Right lobe of liver (tissue), 6 donors: ENCODE data around the gene CRB3. TPM values are rescaled to one million over a fixed set of nuclear protein-coding genes. Genes with fewer than 3 reads are reported as not detected.
A peak's percentile ranks its signal among the peaks of the same experiment; 100 is the strongest.
"Not testable (repeated sequence)": the region's sequence is repeated elsewhere in the genome, so short reads cannot be mapped to it uniquely, and the experiment has no call there.

ENCODE experiments used
- ATAC-seq, 4 donors: fragments of 200-7000 bp; cut with Tn5 transposase; one replicate each; pipeline ENCODE4 v1.9.1; 2020; ENCODE audit warnings: mild to moderate bottlenecking in 4 of 4, moderate library complexity in 4 of 4
- DNase-seq, 3 donors: peaks; one replicate each; pipeline ENCODE4 v3.0.0-alpha.2; 2020
- H3K27ac ChIP-seq, 3 donors: fragments of 200-600 bp; one replicate each; pipeline ENCODE4 v1.8.0; 2022
- H3K27me3 ChIP-seq, 2 donors: fragments of 200-600 bp; one replicate each; pipeline ENCODE4 v1.8.0; 2022
- H3K36me3 ChIP-seq, 4 donors: fragments of 200-600 bp; sonication (generic) in 1 of 4; one replicate each; pipeline versions ENCODE4 v1.5.1 to v1.8.0; 2017 to 2022; ENCODE audit warnings: control low read depth in 1 of 4
- H3K4me1 ChIP-seq, 4 donors: fragments of 200-600 bp; sonication (generic) in 1 of 4; one replicate each; pipeline versions ENCODE4 v1.5.1 to v1.8.0; 2017 to 2022; ENCODE audit warnings: control low read depth in 1 of 4
- H3K4me3 ChIP-seq, 3 donors: fragments of 200-600 bp; one replicate each; pipeline ENCODE4 v1.8.0; 2022
- H3K9me3 ChIP-seq, 4 donors: fragments of 200-600 bp; sonication (generic) in 1 of 4; one replicate each; pipeline versions ENCODE4 v1.5.1 to v1.8.0; 2017 to 2022; ENCODE audit warnings: control low read depth in 1 of 4
- CTCF ChIP-seq, 4 donors: fragments of 200-600 bp in 3 of 4; fragments of 450-650 bp in 1 of 4; IDR thresholded peaks; one replicate each; pipeline versions ENCODE4 v1.5.1 to v1.8.0; 2016 to 2022; ENCODE audit warnings: antibody characterized with exemption in 4 of 4, mild to moderate bottlenecking in 2 of 4
- POLR2A ChIP-seq: fragments of 450-650 bp; IDR thresholded peaks from one replicate; pipeline ENCODE4 v1.6.1; 2017; ENCODE audit warnings: antibody characterized with exemption, mild to moderate bottlenecking
- WGBS: methylation state at CpG from one replicate; pipeline ENCODE4 v1.1.6; 2018; ENCODE audit warnings: low coverage, low lambda C conversion rate; ENCODE audit not compliant: insufficient coverage; ENCODE audit errors: missing lambda C conversion rate; 5-methylcytosine and 5-hydroxymethylcytosine counted together
- intact Hi-C, 2 donors: fragments of 100-400 bp; cut with DNase I; formaldehyde crosslinking; loops; one replicate each; pipeline versions ENCODE4 v1.11.2 to v1.14.1; 2022
- total RNA-seq, 6 experiments: library from RNA; depleted of rRNA in 2 of 6; stranded (reverse); fragments of >200 nt in 2 of 6; fragmentation: NEBNext Ultra II Directional in 3 of 6; extraction: Animal tissue kit (Norgen Biotek cat#: 25700) in 3 of 6; gene quantifications; one replicate each; pipeline versions ENCODE4 v1.1.0 to v1.2.4, GENCODE V29; 2016 to 2023
- donor health status: DM: no; HTN: yes; CAD: no.
- donor health status: DM: no; HTN: no; CAD: no.
- donor health status: DM: no; HTN: no; CAD: no.
- donor health status: DM: no; HTN: yes; CAD: no.
- donor health status: DM: no; HTN: yes; CAD: no.

CRB3 gene
- total RNA-seq, 6 experiments from 2014 or later, result 20.6 to 56.1 (median 23.0) TPM

- H3K4me3 ChIP-seq, result no peak overlapping the region
- 39% methylated on average over 11 of the region's 24 CpGs for WGBS
- DNase-seq, result no peak
- peaks cover 0 to 9% (median 0%) of the 10 kb centered on the region in 4 donors for H3K4me1 ChIP-seq
- H3K9me3 ChIP-seq, result no peaks in the 10 kb centered on the region
- no peak for TF ChIP-seq CTCF (IDR thresholded peaks at IDR 0.05)
- no peak for TF ChIP-seq POLR2A
- H3K36me3 ChIP-seq, result no peaks in the 10 kb centered on the region
- H3K27ac ChIP-seq, result no peak overlapping the region
- ATAC-seq, result no peak
- intact Hi-C loops, result no loop called here
- peaks cover 0 to 11% of the 10 kb centered on the region in 2 donors for H3K27me3 ChIP-seq
These were observed 37.0 kb downstream of the CRB3 start for GRCh38 chr19:6500837-6501739.

- DNase-seq, result no peak
- 0% methylated on average over 10 of the region's 71 CpGs for WGBS
- Histone ChIP-seq H3K36me3 (no peaks in the 10 kb centered on the region), H3K9me3 (no peaks in the 10 kb centered on the region), H3K4me1 (peaks cover 0 to 9% (median 0%) of the 10 kb centered on the region in 4 donors), H3K27ac (no peak within 1 kb of the TSS), H3K4me3 (peak within 1 kb of the TSS; percentile 14 to 18 (median 16)), H3K27me3 (peaks cover 0 to 11% of the 10 kb centered on the region in 2 donors)
- TF ChIP-seq CTCF (IDR thresholded peaks at IDR 0.05), result no peak
- no peak for TF ChIP-seq POLR2A
- ATAC-seq, result peak; percentile 28 to 62 (median 39)
- intact Hi-C loops, result no loop called here
These were observed 37.9 kb downstream of the CRB3 start, which contains the start of gene TUBB4A for GRCh38 chr19:6501740-6502648. Gene TUBB4A, minus strand, starts transcription at chr19:6502309. Its CDS starts 97 bp downstream, at chr19:6502212.

- Histone ChIP-seq H3K4me1 (peaks cover 0 to 9% (median 0%) of the 10 kb centered on the region in 4 donors), H3K27ac (no peak overlapping the region), H3K36me3 (no peaks in the 10 kb centered on the region), H3K9me3 (no peaks in the 10 kb centered on the region), H3K4me3 (no peak overlapping the region), H3K27me3 (peaks cover 0 to 11% of the 10 kb centered on the region in 2 donors)
- intact Hi-C loops, result no loop called here
- ATAC-seq, result no peak
- DNase-seq, result no peak
- TF ChIP-seq CTCF (IDR thresholded peaks at IDR 0.05) (no peak), POLR2A (no peak)
- 90% methylated on average over 7 of the region's 9 CpGs for WGBS
These were observed 39.5 kb downstream of the CRB3 start for GRCh38 chr19:6503407-6504201.

GRCh38 chr19:6508028-6508771 is 44.1 kb downstream of the CRB3 start:
- intact Hi-C loops, DNase-seq, H3K27ac ChIP-seq, H3K4me1 ChIP-seq, H3K27me3 ChIP-seq, H3K4me3 ChIP-seq, H3K9me3 ChIP-seq, H3K36me3 ChIP-seq: not testable (repeated sequence)
- ATAC-seq, result peak in 1 of 4 donors; percentile 34
- 60% methylated on average over 6 of the region's 9 CpGs for WGBS
